IPS-18a (cell line): ENCODE measurements around the gene ALS2.
"Not testable (repeated sequence)": the region's sequence is repeated elsewhere in the genome, so short reads cannot be mapped to it uniquely, and the experiment has no call there.

Experiments
- H3K27ac ChIP-seq: one replicate; pipeline ENCODE4 v1.5.1; 2013; ENCODE audit warnings: low read length
- H3K27me3 ChIP-seq: one replicate; pipeline ENCODE4 v1.6.1; 2013; ENCODE audit warnings: mild to moderate bottlenecking, low read length; ENCODE audit not compliant: control insufficient read depth, insufficient read depth
- H3K36me3 ChIP-seq: one replicate; pipeline ENCODE4 v1.6.1; 2013; ENCODE audit warnings: low read depth, low read length; ENCODE audit not compliant: control insufficient read depth
- H3K4me1 ChIP-seq: one replicate; pipeline ENCODE4 v1.6.1; 2013; ENCODE audit warnings: low read depth, low read length; ENCODE audit not compliant: control insufficient read depth
- H3K4me3 ChIP-seq: one replicate; pipeline ENCODE4 v1.5.1; 2013; ENCODE audit warnings: low read length
- H3K9ac ChIP-seq: one replicate; pipeline ENCODE4 v1.6.1; 2013; ENCODE audit warnings: mild to moderate bottlenecking, low read length, moderate library complexity
- H3K9me3 ChIP-seq: one replicate; pipeline ENCODE4 v1.6.1; 2013; ENCODE audit warnings: low read depth, low read length; ENCODE audit not compliant: control insufficient read depth

ALS2 gene

DNA sequence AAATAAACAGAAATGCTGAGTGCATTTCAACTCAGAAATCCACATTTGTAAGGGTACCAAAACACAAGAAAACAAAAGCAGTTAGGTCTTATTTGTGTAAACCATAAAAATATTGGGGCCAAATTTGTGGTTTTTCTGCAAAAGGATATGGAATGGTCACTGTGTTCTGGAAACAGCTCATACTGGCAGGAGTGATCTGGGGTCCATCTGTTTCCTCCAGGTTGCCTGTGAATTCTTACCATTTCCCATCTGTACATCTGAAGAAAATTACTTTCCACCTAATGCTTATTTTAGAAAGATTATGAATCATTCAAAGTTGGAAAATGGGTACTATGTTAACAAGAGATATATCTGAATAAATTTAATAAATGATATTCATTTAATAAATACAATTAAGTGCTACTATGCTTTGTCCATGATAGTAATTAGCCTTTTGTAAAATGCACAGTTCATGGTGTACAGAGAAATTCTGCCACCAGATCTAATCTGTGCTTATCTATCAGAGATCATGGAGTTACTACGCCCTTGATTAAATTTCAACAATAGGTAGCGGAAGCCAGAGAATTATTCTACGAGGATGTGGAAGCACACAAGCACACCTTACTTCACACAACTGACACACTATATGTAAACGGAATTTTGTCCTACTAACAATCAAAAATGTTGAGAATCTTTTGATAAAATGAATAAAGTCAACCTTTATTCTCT is 10.9 kb downstream of the ALS2 start:
- Histone ChIP-seq H3K27ac (no peak overlapping the region), H3K9me3 (no peaks in the 10 kb centered on the region), H3K4me1 (peaks cover 13% of the 10 kb centered on the region), H3K36me3 (peaks cover 9% of the 10 kb centered on the region), H3K4me3 (no peak overlapping the region), H3K27me3 (no peaks in the 10 kb centered on the region), H3K9ac (no peak overlapping the region)

DNA sequence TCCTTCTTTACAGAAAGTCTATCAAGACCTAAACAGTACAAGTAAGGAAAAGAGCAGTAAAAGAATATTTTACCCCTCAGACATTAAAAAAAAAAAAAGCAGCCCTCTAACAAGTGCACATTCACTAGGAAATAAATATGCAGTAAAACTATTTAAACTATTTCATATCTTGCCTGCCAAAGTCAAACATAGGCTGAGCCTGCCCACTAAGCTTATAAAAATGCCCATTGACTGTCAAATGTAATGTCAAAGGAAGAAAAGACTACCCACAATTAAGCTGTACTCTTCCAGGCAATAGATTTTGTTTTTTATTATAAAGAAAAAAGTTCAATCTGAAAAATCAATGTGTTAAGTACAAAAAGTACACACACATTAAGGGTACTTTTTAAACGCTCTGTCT is 11.8 kb downstream of the ALS2 start:
- H3K27ac ChIP-seq = no peak overlapping the region
- H3K27me3 ChIP-seq = no peaks in the 10 kb centered on the region

DNA sequence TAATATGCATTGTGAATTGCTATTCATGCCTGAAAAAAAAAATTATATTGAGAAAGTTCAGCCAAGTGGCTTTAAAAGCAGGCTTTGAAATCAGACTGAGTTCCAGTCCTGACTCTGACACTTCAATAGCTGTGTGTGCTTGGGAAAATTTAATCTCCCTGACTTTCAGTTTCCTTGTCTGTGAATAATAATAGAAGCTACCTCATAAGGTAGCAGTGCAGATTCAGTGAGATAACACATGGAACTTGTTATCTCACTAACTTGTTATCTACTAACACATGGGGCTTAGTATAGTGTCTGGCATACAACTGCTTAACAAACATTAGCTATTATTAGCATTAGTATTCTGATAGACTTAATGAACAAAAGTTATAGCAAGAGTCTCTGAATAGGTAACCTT is 14.9 kb downstream of the ALS2 start:
- H3K36me3 ChIP-seq = peaks cover 17% of the 10 kb centered on the region
- no peak overlapping the region for H3K9ac ChIP-seq
- no peaks in the 10 kb centered on the region for H3K27me3 ChIP-seq
- no peaks in the 10 kb centered on the region for H3K9me3 ChIP-seq
- no peak overlapping the region for H3K4me3 ChIP-seq
- H3K27ac ChIP-seq = no peak overlapping the region
- H3K4me1 ChIP-seq = no peaks in the 10 kb centered on the region

More for the DNA sequence above, 11.8 kb downstream of the ALS2 start:
- H3K9ac ChIP-seq = no peak overlapping the region
- peaks cover 9% of the 10 kb centered on the region for H3K36me3 ChIP-seq
- no peaks in the 10 kb centered on the region for H3K9me3 ChIP-seq
- no peak overlapping the region for H3K4me3 ChIP-seq
- H3K4me1 ChIP-seq = peaks cover 8% of the 10 kb centered on the region

DNA sequence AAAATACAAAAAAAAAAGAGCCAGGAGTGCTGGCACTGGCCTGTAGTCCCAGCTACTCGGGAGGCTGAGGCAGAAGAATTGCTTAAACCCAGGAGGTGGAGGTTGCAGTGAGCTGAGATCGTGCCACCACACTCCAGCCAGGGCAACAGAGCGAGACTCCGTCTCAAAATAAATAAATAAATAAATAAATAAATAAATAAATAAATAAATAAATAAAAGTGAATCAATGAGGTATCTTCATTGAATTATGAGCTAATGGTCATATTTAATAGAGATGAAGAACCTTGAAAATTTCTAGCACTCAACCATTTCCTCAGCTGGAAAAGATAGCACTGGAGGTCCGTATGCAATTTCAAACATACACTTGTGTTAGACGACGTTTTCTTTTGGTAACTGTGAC is 16.3 kb downstream of the ALS2 start:
- not testable (repeated sequence) for H3K4me3 ChIP-seq, H3K9me3 ChIP-seq, H3K27ac ChIP-seq, H3K4me1 ChIP-seq, H3K9ac ChIP-seq, H3K27me3 ChIP-seq
- peaks cover 23% of the 10 kb centered on the region for H3K36me3 ChIP-seq

DNA sequence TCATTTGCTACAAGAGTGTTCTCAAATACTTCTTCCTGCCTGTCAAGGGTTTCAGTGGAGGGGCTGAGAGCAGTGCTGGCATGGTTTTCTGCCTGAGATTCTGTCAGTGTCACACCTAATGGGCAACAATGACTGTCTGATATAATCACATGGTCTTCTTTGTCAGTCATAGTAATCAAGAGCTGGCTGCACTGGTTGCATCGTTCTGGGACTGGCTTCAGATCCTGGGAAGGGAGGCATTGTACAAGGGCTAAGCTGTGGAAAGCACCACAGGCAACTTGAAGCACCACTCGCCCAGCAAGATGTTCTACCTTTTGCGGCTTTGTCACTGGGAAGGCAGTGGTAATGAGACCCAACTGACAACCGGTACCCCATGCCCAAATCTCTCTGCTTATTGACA is 19.6 kb downstream of the ALS2 start:
- H3K9ac ChIP-seq = no peak overlapping the region
- H3K4me3 ChIP-seq = no peak overlapping the region
- H3K9me3 ChIP-seq = no peaks in the 10 kb centered on the region
- no peak overlapping the region for H3K27ac ChIP-seq
- H3K36me3 ChIP-seq = peaks cover 29% of the 10 kb centered on the region
- H3K27me3 ChIP-seq = no peaks in the 10 kb centered on the region
- no peaks in the 10 kb centered on the region for H3K4me1 ChIP-seq

- no peak overlapping the region for H3K9ac ChIP-seq
Observed at GRCh38 chr2:201759567-201759966, 21.2 kb downstream of the ALS2 start.

GRCh38 chr2:201758873-201759272 is 21.9 kb downstream of the ALS2 start:
- Histone ChIP-seq H3K4me1 (no peaks in the 10 kb centered on the region), H3K9ac (no peak overlapping the region), H3K4me3 (no peak overlapping the region), H3K27me3 (no peaks in the 10 kb centered on the region), H3K36me3 (peaks cover 24% of the 10 kb centered on the region), H3K9me3 (no peaks in the 10 kb centered on the region), H3K27ac (no peak overlapping the region)

More at GRCh38 chr2:201759567-201759966, 21.2 kb downstream of the ALS2 start:
- H3K4me3 ChIP-seq = no peak overlapping the region
- H3K9me3 ChIP-seq = no peaks in the 10 kb centered on the region
- H3K36me3 ChIP-seq = peaks cover 24% of the 10 kb centered on the region
- no peaks in the 10 kb centered on the region for H3K4me1 ChIP-seq
- H3K27ac ChIP-seq = no peak overlapping the region
- no peaks in the 10 kb centered on the region for H3K27me3 ChIP-seq

- Histone ChIP-seq H3K9ac (no peak overlapping the region), H3K9me3 (no peaks in the 10 kb centered on the region), H3K36me3 (peaks cover 24% of the 10 kb centered on the region), H3K4me3 (no peak overlapping the region), H3K27me3 (no peaks in the 10 kb centered on the region), H3K27ac (no peak overlapping the region), H3K4me1 (no peaks in the 10 kb centered on the region)
Observed at GRCh38 chr2:201758234-201758633, 22.5 kb downstream of the ALS2 start.

DNA sequence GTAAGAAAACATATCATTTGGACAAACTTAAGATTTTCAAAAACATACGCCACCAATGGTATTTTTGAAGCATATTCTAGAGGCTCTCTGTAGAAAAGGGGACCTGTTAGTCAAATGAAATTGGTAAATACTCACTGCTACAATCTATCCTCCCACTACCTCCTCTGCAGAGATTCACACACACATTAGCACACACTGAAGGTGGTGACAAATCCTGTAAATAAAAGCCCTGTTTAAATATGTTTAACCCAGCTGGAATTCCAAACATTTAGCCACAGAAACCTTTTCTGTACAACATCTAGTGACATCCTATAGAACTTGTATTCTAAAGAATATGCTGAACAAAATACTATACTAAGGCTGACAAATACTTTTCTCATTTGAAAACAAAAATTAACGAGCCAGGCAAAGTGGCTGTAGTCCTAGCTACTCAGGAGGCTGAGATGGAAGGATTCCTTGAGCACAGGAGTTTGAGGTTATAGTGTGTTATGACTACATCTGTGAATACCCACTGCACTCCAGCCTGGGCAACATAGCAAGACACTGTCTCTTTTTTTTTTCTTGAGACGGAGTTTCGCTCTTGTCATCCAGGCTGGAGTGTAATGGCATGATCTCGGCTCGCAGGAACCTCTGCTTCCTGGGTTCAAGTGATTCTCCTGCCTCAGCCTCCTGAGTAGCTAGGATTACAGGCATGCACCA is 25.9 kb downstream of the ALS2 start:
- Histone ChIP-seq H3K36me3 (peaks cover 9% of the 10 kb centered on the region), H3K9ac (no peak overlapping the region), H3K27ac (no peak overlapping the region)

GRCh38 chr2:201751566-201751965 is 29.2 kb downstream of the ALS2 start:
- no peaks in the 10 kb centered on the region for H3K9me3 ChIP-seq
- H3K27me3 ChIP-seq = no peaks in the 10 kb centered on the region
- H3K36me3 ChIP-seq = peaks cover 7% of the 10 kb centered on the region
- H3K9ac ChIP-seq = no peak overlapping the region
- H3K27ac ChIP-seq = no peak overlapping the region
- H3K4me3 ChIP-seq = no peak overlapping the region
- no peaks in the 10 kb centered on the region for H3K4me1 ChIP-seq

More for the DNA sequence above, 25.9 kb downstream of the ALS2 start:
- no peaks in the 10 kb centered on the region for H3K4me1 ChIP-seq
- H3K27me3 ChIP-seq = no peaks in the 10 kb centered on the region
- no peaks in the 10 kb centered on the region for H3K9me3 ChIP-seq
- no peak overlapping the region for H3K4me3 ChIP-seq

DNA sequence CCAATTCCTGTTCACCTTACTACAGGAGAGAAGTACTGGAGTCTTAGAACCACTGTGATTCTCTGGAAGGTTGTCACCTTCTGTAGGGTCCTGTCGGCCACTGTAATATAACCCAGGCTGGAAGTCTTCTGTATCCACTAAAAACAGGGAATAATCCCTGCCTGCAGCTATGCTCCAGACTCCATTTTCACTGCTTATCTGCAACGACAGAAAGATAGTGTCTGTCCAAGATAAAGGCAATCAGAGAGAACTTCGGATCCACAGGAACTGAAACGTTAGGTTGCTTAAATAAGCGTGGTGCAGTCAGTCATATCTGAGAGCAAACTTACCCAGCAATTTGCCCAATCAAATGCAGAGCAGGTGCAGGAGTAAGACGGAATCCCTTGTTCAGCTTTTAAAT is 34.2 kb downstream of the ALS2 start:
- Histone ChIP-seq H3K4me1 (no peaks in the 10 kb centered on the region), H3K9me3 (no peaks in the 10 kb centered on the region), H3K9ac (no peak overlapping the region), H3K4me3 (no peak overlapping the region), H3K27ac (no peak overlapping the region), H3K27me3 (no peaks in the 10 kb centered on the region), H3K36me3 (peaks cover 33% of the 10 kb centered on the region)

GRCh38 chr2:201735486-201735885 is 45.2 kb downstream of the ALS2 start:
- Histone ChIP-seq H3K27ac (no peak overlapping the region), H3K4me3 (no peak overlapping the region), H3K36me3 (peaks cover 8% of the 10 kb centered on the region), H3K9ac (no peak overlapping the region), H3K9me3 (no peaks in the 10 kb centered on the region), H3K4me1 (peaks cover 6% of the 10 kb centered on the region), H3K27me3 (no peaks in the 10 kb centered on the region)
